ENCODE data around the gene SMIM44. TPM values are rescaled to one million over a fixed set of nuclear protein-coding genes. Genes with fewer than 3 reads are reported as not detected.

Gene SMIM44
- total and polyA plus RNA-seq, 7 experiments from 2014 or later = not detected

- no peak overlapping the region for H3K27ac Mint-ChIP-seq
- no peaks in the 10 kb centered on the region for H3K27me3 ChIP-seq (ENCODE audit: control insufficient read depth in 2 of 2, insufficient read depth in 2 of 2, low read length in 2 of 2)
- H3K9me3 Mint-ChIP-seq = no peaks in the 10 kb centered on the region
- DNase-seq = no peak
- H3K27ac ChIP-seq (ENCODE audit: low read depth, low read length) = no peak overlapping the region
- H3K4me3 ChIP-seq (ENCODE audit: low read length) = no peak overlapping the region
- CTCF ChIA-PET = no interaction called here
- H3K9me3 ChIP-seq (ENCODE audit: control insufficient read depth in 2 of 3, low read length in 3 of 3) = no peaks in the 10 kb centered on the region
- intact Hi-C loops (cut with micrococcal nuclease) = no loop called here
- H3K4me1 ChIP-seq (ENCODE audit: control insufficient read depth in 2 of 2, insufficient read depth in 2 of 2, low read length in 2 of 2) = no peaks in the 10 kb centered on the region
- no peaks in the 10 kb centered on the region for H3K27me3 Mint-ChIP-seq
- peaks cover 0 to 19% (median 4%) of the 10 kb centered on the region in 5 donors for H3K36me3 Mint-ChIP-seq
- no peak overlapping the region for H3K4me3 Mint-ChIP-seq
- no peaks in the 10 kb centered on the region for H3K4me1 Mint-ChIP-seq
- H3K36me3 ChIP-seq (ENCODE audit: control insufficient read depth in 2 of 3, insufficient read depth in 3 of 3, low read length in 3 of 3) = peaks cover 0 to 86% (median 13%) of the 10 kb centered on the region in 3 experiments
- POLR2A ChIA-PET = no interaction called here
- no peak for ATAC-seq
Measured at GRCh38 chr19:3528539-3529211, 45.4 kb upstream of the SMIM44 start.

GRCh38 chr19:3528080-3528479 is 44.8 kb upstream of the SMIM44 start:
- no peaks in the 10 kb centered on the region for H3K9me3 Mint-ChIP-seq
- Histone ChIP-seq H3K4me1 (ENCODE audit: control insufficient read depth in 2 of 2, insufficient read depth in 2 of 2, low read length in 2 of 2) (no peaks in the 10 kb centered on the region), H3K27ac (ENCODE audit: low read depth, low read length) (no peak overlapping the region), H3K4me3 (ENCODE audit: low read length) (no peak overlapping the region), H3K36me3 (ENCODE audit: control insufficient read depth in 2 of 3, insufficient read depth in 3 of 3, low read length in 3 of 3) (peaks cover 0 to 86% (median 18%) of the 10 kb centered on the region in 3 experiments), H3K9me3 (ENCODE audit: control insufficient read depth in 2 of 3, low read length in 3 of 3) (no peaks in the 10 kb centered on the region), H3K27me3 (ENCODE audit: control insufficient read depth in 2 of 2, insufficient read depth in 2 of 2, low read length in 2 of 2) (no peaks in the 10 kb centered on the region)
- no peaks in the 10 kb centered on the region for H3K27me3 Mint-ChIP-seq
- intact Hi-C loops (cut with micrococcal nuclease) = no loop called here
- ChIA-PET POLR2A (interaction anchor here (0.6 kb wide), 1 partner anchor 194 kb away, joined by 3 read pairs; no protein-coding TSS in a partner anchor), CTCF (no interaction called here)
- H3K36me3 Mint-ChIP-seq = peaks cover 0 to 16% (median 4%) of the 10 kb centered on the region in 5 donors
- H3K4me1 Mint-ChIP-seq = no peaks in the 10 kb centered on the region
- ATAC-seq (no peak), DNase-seq (no peak)
- H3K27ac Mint-ChIP-seq = peak overlapping the region in 1 of 9 donors; percentile 41
- no peak overlapping the region for H3K4me3 Mint-ChIP-seq

DNA sequence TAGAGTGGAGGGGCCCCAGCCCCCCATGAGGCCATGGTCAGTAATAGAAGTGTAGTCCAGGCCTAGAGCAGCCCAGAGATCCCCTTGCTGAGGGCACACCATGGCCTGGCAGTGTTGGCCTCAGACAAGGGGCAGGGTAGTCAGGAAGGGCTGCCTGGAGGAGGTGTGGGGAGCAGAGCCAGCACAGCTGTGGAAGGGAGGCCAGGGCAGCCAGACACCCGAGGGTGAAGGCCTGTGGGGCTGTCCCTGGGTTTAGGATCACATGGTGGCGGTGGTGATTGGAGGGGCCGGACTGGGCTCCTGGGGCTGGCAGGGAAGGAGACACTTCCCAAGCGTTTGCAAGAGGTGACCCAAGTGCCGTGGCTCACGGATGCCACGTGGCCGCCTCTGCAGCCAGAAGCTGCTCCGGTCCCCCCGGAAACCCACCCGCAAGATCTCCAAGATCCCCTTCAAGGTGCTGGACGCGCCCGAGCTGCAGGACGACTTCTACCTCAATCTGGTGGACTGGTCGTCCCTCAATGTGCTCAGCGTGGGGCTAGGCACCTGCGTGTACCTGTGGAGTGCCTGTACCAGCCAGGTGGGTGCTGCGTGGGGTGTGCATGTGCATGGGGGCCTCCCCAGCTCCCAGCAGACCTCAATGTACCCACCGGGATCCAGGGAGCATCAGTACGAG is 44.1 kb upstream of the SMIM44 start:
- POLR2A ChIA-PET = interaction anchor here (0.6 to 0.8 kb wide), 2 partner anchors 98 to 195 kb away, joined by 3 to 5 read pairs; no protein-coding TSS in a partner anchor

DNA sequence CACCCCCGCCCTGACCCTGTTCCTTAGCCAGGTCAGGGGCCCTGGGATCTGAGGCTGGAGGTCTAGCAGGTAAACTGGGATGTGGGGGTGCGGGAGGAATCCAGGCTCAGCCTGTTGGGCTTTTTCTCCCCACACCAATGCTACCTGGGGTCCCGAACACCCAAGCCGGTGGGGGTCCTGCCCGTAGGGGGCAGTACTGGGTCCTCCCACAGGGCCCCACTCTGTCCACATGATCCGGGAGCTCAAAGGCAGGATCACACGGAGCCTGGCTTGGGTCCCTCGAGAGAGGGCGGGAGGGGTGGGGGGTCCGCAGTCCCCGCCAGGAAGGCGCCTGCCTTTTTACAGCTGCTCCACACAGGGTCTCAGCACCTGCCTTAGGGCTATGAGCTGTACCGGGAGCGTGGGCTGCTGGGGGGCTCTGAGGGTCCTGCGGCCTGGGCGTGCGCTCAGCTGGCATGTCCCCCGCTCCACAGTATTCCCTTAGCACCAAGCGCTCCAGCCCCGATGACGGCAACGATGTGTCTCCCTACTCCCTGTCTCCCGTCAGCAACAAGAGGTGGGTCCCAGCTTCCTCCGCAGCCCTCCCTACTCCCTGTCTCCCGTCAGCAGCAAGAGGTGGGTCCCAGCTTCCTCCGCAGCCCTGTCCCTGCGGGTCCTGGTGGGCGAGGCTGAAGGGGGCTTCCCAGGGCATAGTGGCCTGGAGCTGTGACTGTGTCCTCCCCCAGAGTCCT is 43.4 kb upstream of the SMIM44 start:
- Mint-ChIP-seq H3K27me3 (no peaks in the 10 kb centered on the region), H3K27ac (no peak overlapping the region), H3K9me3 (no peaks in the 10 kb centered on the region), H3K4me3 (no peak overlapping the region), H3K36me3 (peaks cover 0 to 16% (median 4%) of the 10 kb centered on the region in 5 donors), H3K4me1 (peaks cover 0 to 3% (median 0%) of the 10 kb centered on the region in 7 donors)
- no peaks in the 10 kb centered on the region for H3K27me3 ChIP-seq (ENCODE audit: control insufficient read depth in 2 of 2, insufficient read depth in 2 of 2, low read length in 2 of 2)
- intact Hi-C loops (cut with micrococcal nuclease) = no loop called here
- no peaks in the 10 kb centered on the region for H3K4me1 ChIP-seq (ENCODE audit: control insufficient read depth in 2 of 2, insufficient read depth in 2 of 2, low read length in 2 of 2)
- no peak for ATAC-seq
- H3K27ac ChIP-seq (ENCODE audit: low read depth, low read length) = no peak overlapping the region
- H3K9me3 ChIP-seq (ENCODE audit: control insufficient read depth in 2 of 3, low read length in 3 of 3) = no peaks in the 10 kb centered on the region
- H3K36me3 ChIP-seq (ENCODE audit: control insufficient read depth in 2 of 3, insufficient read depth in 3 of 3, low read length in 3 of 3) = peaks cover 0 to 82% (median 18%) of the 10 kb centered on the region in 3 experiments
- H3K4me3 ChIP-seq (ENCODE audit: low read length) = no peak overlapping the region
- ChIA-PET POLR2A (interaction anchor here (0.8 kb wide), 1 partner anchor 99 kb away, joined by 5 read pairs; no protein-coding TSS in a partner anchor), CTCF (no interaction called here)
- DNase-seq = no peak

More for the DNA sequence above, 44.1 kb upstream of the SMIM44 start:
- CTCF ChIA-PET = no interaction called here
- Mint-ChIP-seq H3K27ac (no peak overlapping the region), H3K27me3 (no peaks in the 10 kb centered on the region), H3K36me3 (peaks cover 0 to 16% (median 4%) of the 10 kb centered on the region in 5 donors), H3K4me1 (no peaks in the 10 kb centered on the region), H3K4me3 (no peak overlapping the region), H3K9me3 (no peaks in the 10 kb centered on the region)
- no peak for ATAC-seq
- intact Hi-C loops (cut with micrococcal nuclease) = no loop called here
- DNase-seq = no peak
- Histone ChIP-seq H3K36me3 (ENCODE audit: control insufficient read depth in 2 of 3, insufficient read depth in 3 of 3, low read length in 3 of 3) (peaks cover 0 to 86% (median 18%) of the 10 kb centered on the region in 3 experiments), H3K27me3 (ENCODE audit: control insufficient read depth in 2 of 2, insufficient read depth in 2 of 2, low read length in 2 of 2) (no peaks in the 10 kb centered on the region), H3K4me1 (ENCODE audit: control insufficient read depth in 2 of 2, insufficient read depth in 2 of 2, low read length in 2 of 2) (no peaks in the 10 kb centered on the region), H3K27ac (ENCODE audit: low read depth, low read length) (no peak overlapping the region), H3K4me3 (ENCODE audit: low read length) (no peak overlapping the region), H3K9me3 (ENCODE audit: control insufficient read depth in 2 of 3, low read length in 3 of 3) (no peaks in the 10 kb centered on the region)

DNA sequence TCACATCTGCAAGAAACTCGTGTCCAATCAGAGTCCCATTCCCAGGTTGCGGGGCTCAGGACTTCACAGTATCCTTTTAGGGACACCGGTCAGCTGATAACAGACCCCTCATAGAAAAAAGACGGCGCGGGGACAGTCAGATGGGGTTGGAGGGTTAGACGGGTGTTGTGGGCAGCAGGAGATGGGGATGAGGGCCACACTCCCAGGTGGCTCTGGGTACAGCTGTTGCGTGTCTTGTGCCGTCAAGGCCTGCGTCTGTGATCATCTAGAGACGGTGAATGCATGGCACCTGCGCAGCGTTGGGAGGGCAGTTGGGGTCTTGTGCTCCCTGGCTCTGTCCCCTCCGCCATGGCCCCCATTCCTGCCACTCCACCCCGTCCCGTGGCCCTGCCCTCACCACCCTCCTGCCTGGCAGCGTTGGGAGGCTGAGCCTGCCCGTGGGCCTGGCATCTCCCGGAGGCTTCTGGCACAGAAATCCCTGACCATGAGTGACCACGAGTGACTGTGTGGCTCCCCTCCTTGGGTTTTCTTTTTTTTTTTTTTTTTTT is 41.7 kb upstream of the SMIM44 start:
- H3K9me3 Mint-ChIP-seq = no peaks in the 10 kb centered on the region
- H3K4me3 ChIP-seq (ENCODE audit: low read length) = no peak overlapping the region
- peaks cover 0 to 6% (median 5%) of the 10 kb centered on the region in 7 donors for H3K4me1 Mint-ChIP-seq
- no peaks in the 10 kb centered on the region for H3K27me3 Mint-ChIP-seq
- no peaks in the 10 kb centered on the region for H3K27me3 ChIP-seq (ENCODE audit: control insufficient read depth in 2 of 2, insufficient read depth in 2 of 2, low read length in 2 of 2)
- H3K36me3 Mint-ChIP-seq = peaks cover 0 to 17% (median 8%) of the 10 kb centered on the region in 5 donors
- intact Hi-C loops (cut with micrococcal nuclease) = no loop called here
- peaks cover 0 to 81% (median 18%) of the 10 kb centered on the region in 3 experiments for H3K36me3 ChIP-seq (ENCODE audit: control insufficient read depth in 2 of 3, insufficient read depth in 3 of 3, low read length in 3 of 3)
- no peak overlapping the region for H3K27ac ChIP-seq (ENCODE audit: low read depth, low read length)
- no peak for ATAC-seq
- H3K9me3 ChIP-seq (ENCODE audit: control insufficient read depth in 2 of 3, low read length in 3 of 3) = no peaks in the 10 kb centered on the region
- H3K27ac Mint-ChIP-seq = peak overlapping the region in 1 of 9 donors; percentile 8
- POLR2A ChIA-PET = no interaction called here
- CTCF ChIA-PET = no interaction called here
- no peak for DNase-seq
- no peaks in the 10 kb centered on the region for H3K4me1 ChIP-seq (ENCODE audit: control insufficient read depth in 2 of 2, insufficient read depth in 2 of 2, low read length in 2 of 2)
- no peak overlapping the region for H3K4me3 Mint-ChIP-seq

DNA sequence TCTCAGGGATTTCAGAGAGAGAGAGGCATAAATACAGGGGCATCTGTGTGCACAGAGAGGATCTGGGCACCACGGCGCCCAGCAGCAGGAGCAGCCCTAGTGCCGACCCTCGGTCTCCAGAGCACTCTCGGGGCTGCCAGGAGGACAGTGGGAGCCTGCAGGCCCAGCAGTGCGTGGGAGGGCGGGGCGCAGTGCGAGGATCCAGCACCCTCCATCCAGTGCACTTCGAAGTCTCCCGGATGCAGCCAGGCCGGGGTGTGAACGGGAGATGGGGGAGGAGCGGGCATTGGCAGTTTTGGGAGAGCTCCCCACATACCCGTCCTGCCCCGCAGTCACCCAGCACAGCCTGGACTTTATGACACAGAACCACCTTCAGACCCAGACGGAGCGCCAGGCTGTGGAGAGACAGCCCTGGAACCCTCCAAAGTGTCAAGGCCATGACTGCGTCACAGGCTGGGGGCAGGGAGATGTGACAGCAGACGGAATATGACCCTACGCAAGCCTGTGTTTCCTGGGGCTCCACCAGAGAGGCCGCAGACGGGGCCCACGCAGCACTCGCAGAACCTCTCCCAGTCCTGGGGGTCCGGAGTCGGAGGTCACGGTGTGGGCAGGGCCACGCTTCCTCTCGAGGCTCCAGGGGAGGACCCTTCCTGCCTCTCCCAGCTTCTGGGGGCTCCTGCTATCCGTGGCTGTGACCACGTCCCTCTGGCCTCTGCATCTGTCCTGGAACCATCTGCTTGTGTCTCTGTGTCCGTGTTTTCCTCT is 41.0 kb upstream of the SMIM44 start:
- ATAC-seq = no peak
- H3K27me3 ChIP-seq (ENCODE audit: control insufficient read depth in 2 of 2, insufficient read depth in 2 of 2, low read length in 2 of 2) = no peaks in the 10 kb centered on the region
- intact Hi-C loops (cut with micrococcal nuclease) = no loop called here
- H3K4me1 Mint-ChIP-seq = peaks cover 0 to 10% (median 5%) of the 10 kb centered on the region in 7 donors
- no peak for DNase-seq
- no peaks in the 10 kb centered on the region for H3K9me3 ChIP-seq (ENCODE audit: control insufficient read depth in 2 of 3, low read length in 3 of 3)
- CTCF ChIA-PET = no interaction called here
- no peak overlapping the region for H3K27ac ChIP-seq (ENCODE audit: low read depth, low read length)
- H3K27ac Mint-ChIP-seq = no peak overlapping the region
- POLR2A ChIA-PET = no interaction called here
- peaks cover 0 to 17% (median 8%) of the 10 kb centered on the region in 5 donors for H3K36me3 Mint-ChIP-seq
- H3K27me3 Mint-ChIP-seq = no peaks in the 10 kb centered on the region
- H3K4me3 Mint-ChIP-seq = no peak overlapping the region
- H3K4me1 ChIP-seq (ENCODE audit: control insufficient read depth in 2 of 2, insufficient read depth in 2 of 2, low read length in 2 of 2) = no peaks in the 10 kb centered on the region
- peaks cover 0 to 88% (median 18%) of the 10 kb centered on the region in 3 experiments for H3K36me3 ChIP-seq (ENCODE audit: control insufficient read depth in 2 of 3, insufficient read depth in 3 of 3, low read length in 3 of 3)
- H3K4me3 ChIP-seq (ENCODE audit: low read length) = no peak overlapping the region
- H3K9me3 Mint-ChIP-seq = no peaks in the 10 kb centered on the region

All from naive thymus-derived CD4-positive, alpha-beta T cell (primary cell).